Measurements from ENCODE around the gene GLT8D2. TPM values are rescaled to one million over a fixed set of nuclear protein-coding genes. Genes with fewer than 3 reads are reported as not detected.

GLT8D2 gene
- total and polyA plus RNA-seq, 2 of the 13 experiments (the other 11 are each of a cell fraction or from before 2014, with no cell fraction given): not detected

DNA sequence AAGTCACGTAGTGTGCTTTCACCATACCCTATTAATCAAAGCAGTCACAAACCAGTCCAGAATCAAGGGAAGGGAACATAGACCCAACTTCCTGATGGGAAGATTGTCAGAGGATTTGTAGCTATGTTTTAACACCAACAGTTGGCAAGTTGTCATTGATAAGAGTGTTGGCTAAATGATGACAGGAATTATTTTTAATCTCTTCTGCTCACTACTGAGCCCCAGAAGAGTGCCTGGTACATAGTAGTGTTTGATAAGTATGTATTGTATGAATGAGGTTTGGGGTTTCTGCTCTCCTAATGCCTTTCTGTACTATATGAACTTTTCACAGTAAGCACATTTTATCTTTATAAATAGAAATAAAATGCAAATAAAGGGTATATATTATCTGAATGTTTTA lies 29.0 kb upstream of the GLT8D2 start (continued):
- TF ChIP-seq, protein P1, sequence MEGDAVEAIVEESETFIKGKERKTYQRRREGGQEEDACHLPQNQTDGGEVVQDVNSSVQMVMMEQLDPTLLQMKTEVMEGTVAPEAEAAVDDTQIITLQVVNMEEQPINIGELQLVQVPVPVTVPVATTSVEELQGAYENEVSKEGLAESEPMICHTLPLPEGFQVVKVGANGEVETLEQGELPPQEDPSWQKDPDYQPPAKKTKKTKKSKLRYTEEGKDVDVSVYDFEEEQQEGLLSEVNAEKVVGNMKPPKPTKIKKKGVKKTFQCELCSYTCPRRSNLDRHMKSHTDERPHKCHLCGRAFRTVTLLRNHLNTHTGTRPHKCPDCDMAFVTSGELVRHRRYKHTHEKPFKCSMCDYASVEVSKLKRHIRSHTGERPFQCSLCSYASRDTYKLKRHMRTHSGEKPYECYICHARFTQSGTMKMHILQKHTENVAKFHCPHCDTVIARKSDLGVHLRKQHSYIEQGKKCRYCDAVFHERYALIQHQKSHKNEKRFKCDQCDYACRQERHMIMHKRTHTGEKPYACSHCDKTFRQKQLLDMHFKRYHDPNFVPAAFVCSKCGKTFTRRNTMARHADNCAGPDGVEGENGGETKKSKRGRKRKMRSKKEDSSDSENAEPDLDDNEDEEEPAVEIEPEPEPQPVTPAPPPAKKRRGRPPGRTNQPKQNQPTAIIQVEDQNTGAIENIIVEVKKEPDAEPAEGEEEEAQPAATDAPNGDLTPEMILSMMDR (CRISPR knock-in tag; IDR thresholded peaks at IDR 0.05): no peak

- ChIA-PET CTCF (ENCODE audit: low intra/inter-chr PET ratio, low total read pairs) (no interaction called here), POLR2A (no interaction called here)
- H3K4me1 ChIP-seq (ENCODE audit: insufficient read depth, low read length): no peaks in the 10 kb centered on the region
- FAIRE-seq (no peak), DNase-seq (ENCODE audit: low spot score) (no peak), ATAC-seq (no peak)
- intact Hi-C loops (cut with micrococcal nuclease; ENCODE audit: unreplicated experiment): no loop called here
- no peaks in the 10 kb centered on the region for H3K36me3 ChIP-seq (replicated peaks in 1 of 2; ENCODE audit: control insufficient read depth in 1 of 2, insufficient read depth in 2 of 2, low read length in 2 of 2)
- H3K9me3 ChIP-seq (ENCODE audit: low read length): no peaks in the 10 kb centered on the region
- in situ Hi-C loops (cut with HindIII; ENCODE audit: extremely low pct_ligation_motif_present, low pct_unique_long_range_greater_than_20kb): no loop called here
- BruUV-seq (replicated peaks): no TSS peak
- H3K27me3 ChIP-seq (ENCODE audit: control insufficient read depth in 1 of 2, insufficient read depth in 2 of 2, low read length in 2 of 2): no peaks in the 10 kb centered on the region
- no peaks in the 10 kb centered on the region for H4K20me1 ChIP-seq (ENCODE audit: insufficient read depth, low read length)
- H3K9ac ChIP-seq (ENCODE audit: insufficient read depth, low read depth, low read length): no peak overlapping the region
- no peak overlapping the region for H3K4me2 ChIP-seq (ENCODE audit: low read depth, low read length)
- TF ChIP-seq ZNF563 (CRISPR knock-in tag; IDR thresholded peaks at IDR 0.05): no peak
- TF ChIP-seq, protein P2, sequence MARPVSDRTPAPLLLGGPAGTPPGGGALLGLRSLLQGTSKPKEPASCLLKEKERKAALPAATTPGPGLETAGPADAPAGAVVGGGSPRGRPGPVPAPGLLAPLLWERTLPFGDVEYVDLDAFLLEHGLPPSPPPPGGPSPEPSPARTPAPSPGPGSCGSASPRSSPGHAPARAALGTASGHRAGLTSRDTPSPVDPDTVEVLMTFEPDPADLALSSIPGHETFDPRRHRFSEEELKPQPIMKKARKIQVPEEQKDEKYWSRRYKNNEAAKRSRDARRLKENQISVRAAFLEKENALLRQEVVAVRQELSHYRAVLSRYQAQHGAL (CRISPR knock-in tag; IDR thresholded peaks at IDR 0.05; ENCODE audit: not compliant biosample characterization): no peak
- TF ChIP-seq ZBTB40 (IDR thresholded peaks at IDR 0.05): peak; percentile 13; the same call in 1 of the 2 replicates
- no peak for TF ChIP-seq ZBTB40 (CRISPR knock-in tag; IDR thresholded peaks at IDR 0.05)
- H2AFZ ChIP-seq (ENCODE audit: low read length): no peak overlapping the region
- H3K79me2 ChIP-seq (ENCODE audit: insufficient read depth, low read length): no peaks in the 10 kb centered on the region
- H3K4me3 ChIP-seq (replicated peaks in 1 of 3; ENCODE audit: insufficient read depth in 1 of 3, low read depth in 2 of 3, low read length in 3 of 3): no peak overlapping the region
- H3K27ac ChIP-seq (ENCODE audit: extremely low read length, insufficient read depth, low read length): no peak overlapping the region
- 94% methylated on average over 1 of the region's 1 CpG for WGBS (ENCODE audit: low lambda C conversion rate)
Observed at GRCh38 chr12:104073699-104074098, 23.7 kb upstream of the GLT8D2 start.
